GM18951 (cell line): ENCODE results near the gene DDX54.

Source experiments
- POLR2A ChIP-seq: IDR thresholded peaks from 4 replicates; pipeline ENCODE4 v1.6.1; 2011; ENCODE audit warnings: mild to moderate bottlenecking; ENCODE audit not compliant: insufficient read length, insufficient read depth; ENCODE audit errors: extremely low read depth
- in situ Hi-C: fragments of 300-500 bp; cut with MboI; formaldehyde crosslinking; loops from one replicate; pipeline ENCODE4 v1.12.0; 2022; ENCODE audit warnings: low sequenced_read_pairs, mixed read lengths, inconsistent platforms; ENCODE audit not compliant: unreplicated experiment

DDX54 gene, protein sequence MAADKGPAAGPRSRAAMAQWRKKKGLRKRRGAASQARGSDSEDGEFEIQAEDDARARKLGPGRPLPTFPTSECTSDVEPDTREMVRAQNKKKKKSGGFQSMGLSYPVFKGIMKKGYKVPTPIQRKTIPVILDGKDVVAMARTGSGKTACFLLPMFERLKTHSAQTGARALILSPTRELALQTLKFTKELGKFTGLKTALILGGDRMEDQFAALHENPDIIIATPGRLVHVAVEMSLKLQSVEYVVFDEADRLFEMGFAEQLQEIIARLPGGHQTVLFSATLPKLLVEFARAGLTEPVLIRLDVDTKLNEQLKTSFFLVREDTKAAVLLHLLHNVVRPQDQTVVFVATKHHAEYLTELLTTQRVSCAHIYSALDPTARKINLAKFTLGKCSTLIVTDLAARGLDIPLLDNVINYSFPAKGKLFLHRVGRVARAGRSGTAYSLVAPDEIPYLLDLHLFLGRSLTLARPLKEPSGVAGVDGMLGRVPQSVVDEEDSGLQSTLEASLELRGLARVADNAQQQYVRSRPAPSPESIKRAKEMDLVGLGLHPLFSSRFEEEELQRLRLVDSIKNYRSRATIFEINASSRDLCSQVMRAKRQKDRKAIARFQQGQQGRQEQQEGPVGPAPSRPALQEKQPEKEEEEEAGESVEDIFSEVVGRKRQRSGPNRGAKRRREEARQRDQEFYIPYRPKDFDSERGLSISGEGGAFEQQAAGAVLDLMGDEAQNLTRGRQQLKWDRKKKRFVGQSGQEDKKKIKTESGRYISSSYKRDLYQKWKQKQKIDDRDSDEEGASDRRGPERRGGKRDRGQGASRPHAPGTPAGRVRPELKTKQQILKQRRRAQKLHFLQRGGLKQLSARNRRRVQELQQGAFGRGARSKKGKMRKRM

DNA sequence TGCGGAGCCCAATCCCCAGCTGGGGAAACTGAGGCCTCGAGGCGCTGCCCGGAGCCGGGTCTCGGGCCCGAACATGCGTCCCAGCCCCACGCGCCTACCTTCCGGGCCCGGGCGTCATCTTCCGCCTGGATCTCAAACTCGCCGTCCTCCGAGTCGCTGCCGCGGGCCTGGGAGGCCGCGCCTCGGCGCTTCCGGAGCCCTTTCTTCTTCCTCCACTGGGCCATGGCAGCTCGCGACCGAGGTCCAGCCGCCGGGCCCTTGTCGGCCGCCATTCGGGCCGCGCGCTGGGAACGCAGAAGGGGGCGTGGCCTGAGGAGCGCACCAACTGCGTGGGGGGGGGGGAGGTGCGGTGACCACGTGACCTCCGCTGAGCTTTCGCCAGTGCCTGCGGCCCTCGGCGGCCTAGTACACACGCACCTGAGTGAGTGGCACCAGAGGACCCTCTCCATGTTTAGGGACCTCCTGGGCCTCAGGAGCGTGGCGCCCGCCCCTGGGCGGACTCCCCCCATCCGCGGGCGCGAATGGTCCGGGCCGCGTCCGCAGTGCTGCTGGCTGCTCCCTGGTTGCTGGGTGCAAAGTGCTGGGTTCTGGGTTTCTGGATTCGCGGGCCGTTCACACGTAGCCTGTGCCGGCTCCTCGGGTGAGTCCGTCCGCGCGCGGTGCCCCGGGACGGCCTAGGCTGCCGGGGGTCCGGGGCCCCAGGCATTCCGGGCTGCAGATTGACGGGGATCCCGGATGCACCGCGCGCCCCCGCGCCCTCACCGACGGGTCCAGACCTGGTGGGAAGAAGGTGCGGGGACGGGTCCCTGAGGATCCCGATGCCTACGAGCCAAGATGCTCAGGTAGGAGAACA is at the start of gene DDX54, which contains the start of gene RITA1:
TSS of gene DDX54 (minus strand) at position 299 of the 853 bp plus-strand sequence. CDS start at position 272, 27 bp downstream.
TSS of gene RITA1 (plus strand) at position 542 of the 853 bp plus-strand sequence. CDS start 1,026 bp downstream, outside the sequence.
- in situ Hi-C loops, result no loop called here
- TF ChIP-seq POLR2A, result peak; percentile 83

DNA sequence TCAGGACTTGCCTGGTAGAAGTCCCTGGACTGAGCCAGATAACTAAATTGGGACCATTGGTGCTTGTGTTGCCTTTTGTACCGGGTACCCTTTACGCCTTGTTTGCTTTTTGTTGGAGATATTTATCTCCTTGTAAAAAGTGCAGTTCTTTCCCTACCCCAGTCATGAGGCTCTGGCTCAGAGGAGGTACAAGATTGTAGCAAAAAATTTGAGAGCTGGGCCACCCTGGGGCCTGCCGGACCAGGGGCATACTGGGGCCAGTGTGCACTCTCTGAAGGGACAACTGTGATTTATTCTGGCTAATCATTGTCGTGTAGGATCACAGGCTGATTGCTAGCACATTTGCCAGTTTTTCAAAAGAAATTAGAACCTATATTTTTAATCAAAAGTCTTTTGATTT is 49.2 kb upstream of the DDX54 start:
- in situ Hi-C loops, result no loop called here
- TF ChIP-seq POLR2A, result no peak

DNA sequence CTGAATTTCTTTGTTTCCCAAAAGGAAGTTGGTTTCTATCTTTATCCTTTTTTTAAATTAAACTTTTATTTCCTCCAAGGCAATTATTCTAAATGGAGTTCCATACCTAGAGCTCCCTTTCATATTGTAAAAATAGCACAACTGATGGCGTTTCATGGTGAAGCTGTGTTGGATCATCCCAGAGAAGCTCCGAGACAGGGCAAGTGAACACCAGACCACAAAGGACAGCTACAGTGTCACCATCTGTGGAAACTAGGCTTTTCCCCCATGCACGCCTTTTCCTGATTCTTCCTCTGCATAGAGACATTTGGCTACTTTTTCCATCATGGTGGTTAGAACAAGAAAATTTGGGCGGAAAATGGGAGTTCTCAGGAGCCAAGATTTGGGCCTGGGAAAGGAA is 48.7 kb upstream of the DDX54 start:
- in situ Hi-C loops, result no loop called here
- TF ChIP-seq POLR2A, result no peak

DNA sequence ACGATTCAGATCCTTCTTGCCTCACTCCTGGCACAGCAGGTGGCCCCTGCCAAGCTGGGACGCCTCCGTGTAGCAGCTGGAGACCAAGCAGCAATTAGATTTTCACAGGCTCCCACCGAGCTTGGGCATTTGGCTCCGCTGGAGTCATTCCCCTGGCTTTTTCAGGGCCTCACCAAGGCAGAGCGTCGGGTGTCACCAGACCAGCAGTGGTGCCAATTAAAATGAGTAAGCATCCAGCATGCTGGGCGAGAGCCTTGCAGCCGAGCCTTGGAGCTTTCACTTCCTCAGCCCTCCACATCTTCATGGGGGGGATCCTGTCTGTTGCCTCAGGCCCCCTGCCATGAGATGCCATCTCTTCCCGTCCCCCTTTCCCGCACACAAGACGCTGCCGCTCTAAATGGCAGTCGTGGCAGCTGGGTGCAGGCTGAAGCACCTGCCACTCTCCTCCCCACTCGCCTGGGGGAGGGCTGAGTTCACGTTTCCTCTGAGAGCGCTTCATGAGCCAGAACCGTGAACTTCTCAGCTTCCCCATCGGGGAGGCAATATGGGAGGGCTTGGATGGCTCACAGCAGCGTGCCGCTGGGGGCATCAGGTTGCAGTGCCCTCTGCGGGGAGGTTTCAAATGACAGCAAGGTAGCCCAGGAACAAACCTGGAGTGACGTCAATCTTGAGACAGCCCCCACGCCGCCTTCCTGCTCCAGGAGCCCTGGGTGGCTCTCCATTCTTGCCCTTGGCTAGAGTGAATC is 47.7 kb upstream of the DDX54 start:
- peak; percentile 43 for TF ChIP-seq POLR2A
- in situ Hi-C loops, result no loop called here

DNA sequence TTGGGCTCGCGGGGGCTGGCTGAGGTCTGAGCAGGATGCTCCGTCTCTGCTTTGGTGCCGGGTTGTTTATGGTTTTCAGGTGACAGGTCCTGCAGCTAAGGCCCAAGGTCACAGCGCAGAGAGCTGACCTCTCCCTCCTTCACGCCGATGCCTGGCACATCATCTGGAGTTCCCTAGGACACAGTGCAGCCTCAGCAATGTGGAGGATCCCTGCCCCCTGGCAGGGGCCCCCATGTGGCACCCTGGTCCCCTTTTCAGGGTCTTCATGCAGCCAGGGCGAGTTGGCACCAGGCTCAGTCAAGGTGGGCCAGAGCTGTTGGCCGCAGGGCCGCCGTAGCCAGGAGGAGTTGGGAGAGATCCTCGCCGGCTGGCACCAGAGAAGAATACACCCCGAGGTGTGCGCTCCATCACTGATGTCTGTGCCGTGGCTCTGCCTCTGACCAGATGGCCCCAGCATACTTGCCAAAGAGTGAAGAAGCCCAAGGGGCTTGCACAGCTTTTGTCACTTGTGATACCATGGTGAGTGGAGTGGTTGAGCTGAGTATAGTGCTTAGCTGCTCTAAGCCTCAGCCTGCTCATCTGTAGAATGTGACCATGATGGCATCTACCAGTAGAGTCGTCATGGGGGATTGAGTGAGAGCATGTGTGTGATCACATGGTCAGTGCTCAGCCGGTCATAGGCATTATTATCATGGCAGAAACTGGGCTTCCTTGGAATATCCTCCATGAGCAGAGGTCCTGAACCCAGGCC is 47.0 kb upstream of the DDX54 start:
- in situ Hi-C loops, result no loop called here
- peak; percentile 15 for TF ChIP-seq POLR2A

DNA sequence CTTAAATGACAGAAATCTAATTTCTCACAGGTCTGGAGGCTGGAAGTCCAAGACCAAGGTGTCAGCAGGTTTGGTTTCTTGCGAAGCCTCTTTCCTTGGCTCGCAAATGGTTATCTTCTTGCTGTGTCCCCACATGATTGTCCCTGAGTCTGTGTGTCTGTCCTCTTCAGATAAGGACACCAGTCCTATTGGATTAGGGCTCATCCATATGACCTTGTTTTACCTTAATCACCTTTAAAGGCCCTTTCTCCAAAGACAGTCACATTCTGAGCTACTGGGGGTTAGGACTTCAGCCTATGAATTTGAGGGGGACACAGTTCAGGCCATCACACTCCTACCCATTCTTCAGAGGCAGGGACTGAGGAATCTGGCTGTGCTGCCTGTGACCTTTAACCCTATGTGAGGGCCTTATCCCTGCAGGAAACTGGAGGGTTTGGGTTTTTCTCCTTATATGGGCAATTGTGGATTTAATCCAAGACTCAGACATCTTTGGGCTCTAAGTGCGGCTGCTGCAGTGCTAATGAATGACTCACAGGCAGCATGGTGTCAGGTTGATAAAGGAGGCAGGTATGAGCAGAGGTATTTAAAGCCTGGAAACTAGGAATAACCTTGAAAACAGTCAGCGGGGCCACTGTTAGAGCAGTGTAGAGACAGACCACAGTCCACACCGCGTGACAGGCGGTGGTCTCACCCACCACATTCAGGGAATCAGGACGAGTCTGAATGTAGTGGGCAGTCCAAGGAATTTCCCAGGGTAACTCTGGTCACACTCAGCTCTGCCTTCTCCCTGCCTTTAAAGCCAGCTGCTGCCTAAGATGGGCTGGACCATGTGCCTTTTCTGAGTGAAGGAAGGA is 46.2 kb upstream of the DDX54 start:
- TF ChIP-seq POLR2A, result no peak
- in situ Hi-C loops, result no loop called here

DNA sequence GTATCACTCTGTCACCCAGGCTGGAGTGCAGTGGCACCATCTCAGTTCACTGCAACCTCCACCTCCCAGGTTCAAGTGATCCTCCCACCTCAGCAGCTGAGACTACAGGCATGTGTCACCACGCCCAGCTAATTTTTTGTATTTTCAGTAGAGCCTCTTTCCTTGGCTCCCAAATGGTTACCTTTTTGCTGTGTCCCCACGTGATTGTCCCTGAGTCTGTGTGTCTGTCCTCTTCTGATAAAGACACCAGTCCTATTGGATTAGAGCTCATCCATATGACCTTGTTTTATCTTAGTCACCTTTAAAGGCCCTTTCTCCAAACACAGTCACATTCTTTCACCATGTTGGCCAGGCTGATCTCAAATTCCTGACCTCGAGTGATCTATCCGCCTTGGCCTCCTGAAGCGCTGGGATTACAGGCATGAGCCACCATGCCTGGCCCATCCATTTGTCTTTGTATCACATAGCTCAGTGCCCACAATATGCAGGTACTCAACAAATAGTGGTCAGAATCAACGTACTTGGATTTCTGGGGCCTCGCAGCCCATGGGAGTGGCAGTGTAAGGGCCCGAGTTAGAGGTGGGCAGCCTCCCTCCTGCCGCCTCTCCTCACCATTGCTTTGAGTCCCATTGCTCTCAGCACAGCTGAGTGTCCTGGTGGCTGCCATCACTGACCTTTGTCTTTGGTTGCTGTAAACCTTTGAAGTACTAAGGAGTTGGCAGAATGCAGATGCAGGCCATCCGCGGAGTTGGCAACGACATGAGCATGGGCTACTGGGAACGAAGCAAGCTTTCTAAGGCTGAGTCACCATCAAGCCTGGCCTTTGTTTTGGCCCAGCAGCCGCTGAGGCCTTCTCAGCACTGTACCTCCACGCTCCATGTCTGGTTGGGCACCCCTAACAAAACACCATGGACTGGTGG is 45.3 kb upstream of the DDX54 start:
- in situ Hi-C loops, result no loop called here
- TF ChIP-seq POLR2A, result no peak

DNA sequence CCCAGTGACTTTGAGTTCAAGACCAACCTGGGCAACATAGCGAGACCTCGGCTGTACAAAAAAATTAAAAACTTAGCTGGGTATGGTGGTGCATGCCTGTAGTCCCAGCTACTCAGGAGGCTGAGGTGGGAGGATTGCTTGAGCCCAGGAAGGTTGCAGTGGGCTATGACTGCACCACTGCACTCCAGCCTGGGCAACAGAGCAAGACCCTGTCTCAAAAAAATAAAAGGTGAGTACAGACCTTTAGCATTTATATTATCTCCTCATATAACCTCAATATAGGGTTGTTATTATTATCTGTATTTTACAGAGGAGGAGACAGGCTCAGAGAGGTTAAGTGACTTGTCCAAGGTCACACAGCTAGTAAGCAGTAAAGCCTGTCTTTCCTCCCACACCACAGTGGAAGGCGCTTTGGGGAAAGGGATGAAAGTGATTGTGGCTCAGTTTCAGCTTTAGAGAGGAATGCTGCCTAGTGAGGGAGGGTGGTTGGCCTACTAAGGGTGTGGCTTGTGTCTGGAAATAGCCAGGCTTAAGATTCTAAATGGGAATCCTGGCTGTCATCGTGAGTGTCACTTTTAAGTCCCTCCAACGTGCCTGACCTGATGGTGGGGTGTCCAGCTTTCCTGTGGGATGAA is 43.2 kb upstream of the DDX54 start:
- in situ Hi-C loops, result no loop called here
- TF ChIP-seq POLR2A, result no peak

DNA sequence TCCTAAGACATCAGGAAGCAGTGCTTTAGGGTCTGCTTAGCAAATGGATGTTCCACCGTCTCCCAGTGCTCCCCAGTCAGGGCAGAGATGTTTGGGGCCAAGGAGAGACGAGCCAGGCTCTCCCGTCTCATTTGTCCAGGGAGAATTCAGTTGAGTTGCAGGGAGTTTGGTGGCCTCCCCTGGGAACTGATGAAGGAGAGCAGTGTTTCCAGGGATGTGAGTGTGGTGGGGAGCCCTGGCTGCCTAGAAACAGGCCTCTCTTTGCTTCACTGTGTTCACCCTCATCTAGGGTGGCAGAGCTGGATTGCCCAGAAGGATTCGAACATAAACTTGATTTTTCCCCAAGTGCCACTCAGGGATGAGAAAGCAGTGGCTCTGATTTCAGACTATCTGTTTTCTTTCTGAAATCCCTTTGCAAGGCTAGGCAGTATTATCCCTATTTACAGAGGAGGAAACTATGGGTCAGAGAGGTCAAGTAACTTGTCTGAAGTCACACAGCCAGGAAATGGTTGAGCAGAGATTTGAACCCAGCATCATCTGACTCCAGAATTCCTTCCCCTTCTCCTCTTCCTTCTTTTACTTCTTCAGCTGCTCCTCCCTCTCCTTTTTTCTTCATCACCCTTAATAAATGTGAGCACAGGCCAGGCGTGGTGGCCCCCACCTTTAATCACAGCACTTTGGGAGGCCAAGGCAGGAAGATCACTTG is 42.6 kb upstream of the DDX54 start:
- in situ Hi-C loops, result no loop called here
- no peak for TF ChIP-seq POLR2A
